AG09319 (cell line): ENCODE results near the gene CD244.

Experiments used
- DNase-seq: peaks from one replicate; pipeline ENCODE4 v3.0.0-alpha.2; 2010; ENCODE audit warnings: low read depth; ENCODE audit errors: extremely low read depth
- CTCF ChIP-seq: IDR thresholded peaks from 2 replicates; pipeline ENCODE4 v1.5.1; 2011; ENCODE audit warnings: low read depth, mild to moderate bottlenecking, inconsistent platforms, low read length, moderate library complexity

The CD244 gene

GRCh38 chr1:160808289-160808688 is 54.4 kb downstream of the CD244 start:
- no peak for DNase-seq
- no peak for TF ChIP-seq CTCF

GRCh38 chr1:160807738-160808137 is 54.9 kb downstream of the CD244 start:
- DNase-seq, result no peak
- TF ChIP-seq CTCF, result no peak

- no peak for TF ChIP-seq CTCF
- DNase-seq, result no peak
These were observed 55.4 kb downstream of the CD244 start for GRCh38 chr1:160807247-160807646.

- DNase-seq, result no peak
- no peak for TF ChIP-seq CTCF
These were observed 55.9 kb downstream of the CD244 start for GRCh38 chr1:160806784-160807183.

- no peak for TF ChIP-seq CTCF
- DNase-seq, result no peak
These were observed 56.5 kb downstream of the CD244 start for GRCh38 chr1:160806109-160806665.

- no peak for TF ChIP-seq CTCF
- DNase-seq, result no peak
These were observed 60.7 kb downstream of the CD244 start for GRCh38 chr1:160801836-160802580.

- no peak for TF ChIP-seq CTCF
- no peak for DNase-seq
These were observed 61.9 kb downstream of the CD244 start for GRCh38 chr1:160800645-160801408.
